Ovary (tissue), 9 donors: ENCODE data around the gene ANO10. TPM values are rescaled to one million over a fixed set of nuclear protein-coding genes. Genes with fewer than 3 reads are reported as not detected.

ENCODE experiments used
- DNase-seq, 5 donors: peaks; one replicate each; pipeline ENCODE4 v3.0.0-alpha.2; 2019 to 2020
- H3K27ac ChIP-seq, 2 donors: fragments of 200-600 bp; one replicate each; pipeline versions ENCODE4 v1.5.1 to v1.8.0; 2019 to 2022
- H3K27me3 ChIP-seq: fragments of 200-600 bp; one replicate; pipeline ENCODE4 v1.8.0; 2022
- H3K36me3 ChIP-seq: fragments of 200-600 bp; sonication (generic); one replicate; pipeline ENCODE4 v1.5.1; 2019
- H3K4me1 ChIP-seq: one replicate; pipeline ENCODE4 v1.8.1; 2013; ENCODE audit warnings: mild to moderate bottlenecking, moderate library complexity; ENCODE audit not compliant: insufficient read depth
- H3K4me3 ChIP-seq: fragments of 200-600 bp; sonication (generic); one replicate; pipeline ENCODE4 v1.5.1; 2017
- H3K9me3 ChIP-seq, 2 donors: fragments of 200-600 bp in 1 of 2; sonication (generic) in 1 of 2; one replicate each; pipeline versions ENCODE4 v1.5.1 to v1.8.1; 2013 to 2019; ENCODE audit warnings: mild to moderate bottlenecking in 1 of 2, moderate library complexity in 1 of 2
- EP300 ChIP-seq: sonication (generic); formaldehyde crosslinking; IDR thresholded peaks from one replicate; pipeline ENCODE4 v1.6.1; 2017; ENCODE audit warnings: antibody characterized with exemption
- POLR2A ChIP-seq: fragments of 450-650 bp; IDR thresholded peaks from one replicate; pipeline ENCODE4 v1.6.1; 2017; ENCODE audit warnings: antibody characterized with exemption, mild to moderate bottlenecking, moderate library complexity
- WGBS, 3 donors: extraction: QIAGEN DNeasy Blood & Tissue Kit in 1 of 3; methylation state at CpG; one replicate each; pipeline versions ENCODE4 v1.1.5 to v1.1.7; 2013 to 2017; 5-methylcytosine and 5-hydroxymethylcytosine counted together
- intact Hi-C, 4 donors: fragments of 100-400 bp; cut with DNase I; formaldehyde crosslinking; loops; one replicate each; pipeline versions ENCODE4 v1.11.0 to v1.15.1; 2022 to 2023
- polyA plus RNA-seq, 2 donors: library from polyadenylated mRNA; stranded (reverse); fragments of 200-250 nt in 1 of 2; fragments of 350-450 nt in 1 of 2; fragmentation: Illumina TruSeq in 1 of 2; extraction: RNeasy Lipid Tissue Mini Kit (QIAGEN cat#74804) in 1 of 2; gene quantifications; one replicate each; pipeline ENCODE4 v1.2.3, GENCODE V29; 2013 to 2014
- total RNA-seq, 7 donors: library from RNA; depleted of rRNA in 2 of 7; stranded (reverse); fragments of >200 nt in 2 of 7; fragmentation: NEBNext Ultra II Directional in 3 of 7; extraction: Animal tissue kit (Norgen Biotek cat#: 25700) in 3 of 7; gene quantifications; one replicate each; pipeline versions ENCODE4 v1.1.0 to v1.2.4, GENCODE V29; 2016 to 2023
- TF ChIP-seq, protein P1 (sequence below), 3 donors: fragments of 450-650 bp in 2 of 3; fragments of 200-600 bp in 1 of 3; IDR thresholded peaks; one replicate each; pipeline versions ENCODE4 v1.5.1 to v1.8.0; 2016 to 2022; ENCODE audit warnings: antibody characterized with exemption in 3 of 3, mild to moderate bottlenecking in 1 of 3
- donor health status: DM: no; HTN: no; CAD: no; lungs with moderate emphysema.
- donor health status: DM: no; HTN: no; CAD: no.
- donor health status: Bipolar disorder and iron deficiency.
- donor health status: DM: yes; HTN: yes; CAD: no.
- donor health status: DM: no; HTN: no; CAD: no.
- donor health status: DM: yes; HTN: yes; CAD: no.

Gene ANO10
- total and polyA plus RNA-seq, 9 donors: 12.2 to 58.7 (median 21.7) TPM

DNA sequence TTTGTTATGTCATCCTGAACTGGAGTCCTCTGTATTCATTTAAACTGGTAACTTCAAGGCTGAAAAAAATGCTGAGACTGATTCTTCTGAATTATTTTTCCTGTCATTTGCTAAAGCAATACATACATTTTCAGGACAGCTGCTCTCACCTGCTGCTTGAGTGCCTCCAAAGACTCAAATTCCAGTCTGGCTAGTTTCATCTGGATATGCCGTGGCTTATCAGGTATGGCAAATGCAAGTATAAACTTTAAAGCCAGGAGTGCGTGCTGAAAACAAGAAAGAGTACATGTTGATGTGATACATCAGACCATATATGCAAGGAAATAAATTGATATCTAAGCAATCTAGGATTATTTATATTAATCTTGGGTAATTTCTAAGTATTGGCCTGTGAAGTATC, 189.3 kb downstream of the ANO10 start:
- H3K4me3 ChIP-seq: no peak overlapping the region
- H3K27me3 ChIP-seq: no peaks in the 10 kb centered on the region
- H3K36me3 ChIP-seq: no peaks in the 10 kb centered on the region
- no peak overlapping the region for H3K27ac ChIP-seq
- TF ChIP-seq EP300 (no peak), POLR2A (no peak)
- TF ChIP-seq, protein P1, sequence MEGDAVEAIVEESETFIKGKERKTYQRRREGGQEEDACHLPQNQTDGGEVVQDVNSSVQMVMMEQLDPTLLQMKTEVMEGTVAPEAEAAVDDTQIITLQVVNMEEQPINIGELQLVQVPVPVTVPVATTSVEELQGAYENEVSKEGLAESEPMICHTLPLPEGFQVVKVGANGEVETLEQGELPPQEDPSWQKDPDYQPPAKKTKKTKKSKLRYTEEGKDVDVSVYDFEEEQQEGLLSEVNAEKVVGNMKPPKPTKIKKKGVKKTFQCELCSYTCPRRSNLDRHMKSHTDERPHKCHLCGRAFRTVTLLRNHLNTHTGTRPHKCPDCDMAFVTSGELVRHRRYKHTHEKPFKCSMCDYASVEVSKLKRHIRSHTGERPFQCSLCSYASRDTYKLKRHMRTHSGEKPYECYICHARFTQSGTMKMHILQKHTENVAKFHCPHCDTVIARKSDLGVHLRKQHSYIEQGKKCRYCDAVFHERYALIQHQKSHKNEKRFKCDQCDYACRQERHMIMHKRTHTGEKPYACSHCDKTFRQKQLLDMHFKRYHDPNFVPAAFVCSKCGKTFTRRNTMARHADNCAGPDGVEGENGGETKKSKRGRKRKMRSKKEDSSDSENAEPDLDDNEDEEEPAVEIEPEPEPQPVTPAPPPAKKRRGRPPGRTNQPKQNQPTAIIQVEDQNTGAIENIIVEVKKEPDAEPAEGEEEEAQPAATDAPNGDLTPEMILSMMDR (IDR thresholded peaks at IDR 0.05): no peak
- H3K4me1 ChIP-seq: no peaks in the 10 kb centered on the region
- DNase-seq: no peak
- intact Hi-C loops: no loop called here
- no peaks in the 10 kb centered on the region for H3K9me3 ChIP-seq
- 38 to 84% (median 60%) methylated on average over 2 of the region's 2 CpGs for WGBS, 3 donors

DNA sequence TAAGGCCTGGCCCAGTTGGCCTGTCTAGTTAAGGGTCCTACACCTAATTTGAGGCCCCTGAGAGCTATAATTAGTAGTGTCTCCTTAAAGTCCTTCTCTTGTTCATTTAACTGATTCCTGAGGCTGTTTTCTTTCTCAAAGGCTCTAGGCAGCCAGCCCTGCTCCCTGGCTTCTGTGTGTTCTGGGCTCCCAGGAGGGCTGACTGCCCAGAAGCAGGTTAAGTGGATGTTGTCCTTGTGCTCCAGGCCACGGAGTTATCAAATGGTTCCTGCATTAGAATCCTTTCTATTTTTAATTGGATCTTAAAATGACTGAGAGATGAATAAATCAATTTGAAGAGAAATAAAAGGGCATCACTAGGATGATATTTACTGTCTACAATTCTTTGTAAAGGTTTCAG, 195.4 kb downstream of the ANO10 start:
- TF ChIP-seq, protein P1 (IDR thresholded peaks at IDR 0.05): no peak
- no peak for TF ChIP-seq EP300
- TF ChIP-seq POLR2A: no peak
- peaks cover 0 to 3% of the 10 kb centered on the region in 2 donors for H3K9me3 ChIP-seq
- no peak for DNase-seq
- peaks cover 4% of the 10 kb centered on the region for H3K4me1 ChIP-seq
- intact Hi-C loops: no loop called here
- H3K27me3 ChIP-seq: no peaks in the 10 kb centered on the region
- WGBS, 3 donors: 27 to 39% (median 39%) methylated on average over 1 of the region's 1 CpG
- no peak overlapping the region for H3K27ac ChIP-seq
- H3K36me3 ChIP-seq: no peaks in the 10 kb centered on the region
- H3K4me3 ChIP-seq: no peak overlapping the region

DNA sequence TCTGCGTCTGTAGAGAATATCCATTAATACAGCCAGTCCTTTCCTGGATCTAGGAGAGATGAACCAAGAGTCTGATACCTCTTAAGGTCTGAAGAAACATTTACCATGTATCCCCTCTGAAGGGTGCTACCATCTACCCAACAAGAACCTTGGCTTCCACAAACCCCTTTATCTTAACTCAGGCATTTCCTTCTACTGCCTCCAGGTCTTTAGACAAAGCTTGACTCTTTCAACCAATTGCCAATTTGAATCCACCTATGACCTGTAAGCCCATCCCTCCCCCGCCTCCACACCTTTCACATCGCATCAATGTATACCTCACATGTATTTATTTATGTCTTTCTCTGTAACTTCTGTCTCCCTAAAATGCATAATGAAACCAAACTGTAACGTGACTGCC, 196.0 kb downstream of the ANO10 start:
- WGBS, 3 donors: 91 to 92% (median 92%) methylated on average over 4 of the region's 4 CpGs
- TF ChIP-seq, protein P1 (IDR thresholded peaks at IDR 0.05): no peak
- no peak for TF ChIP-seq POLR2A
- no peak for TF ChIP-seq EP300
- Histone ChIP-seq H3K27me3 (no peaks in the 10 kb centered on the region), H3K27ac (no peak overlapping the region), H3K4me1 (peaks cover 4% of the 10 kb centered on the region), H3K36me3 (no peaks in the 10 kb centered on the region), H3K9me3 (peaks cover 0 to 3% of the 10 kb centered on the region in 2 donors), H3K4me3 (no peak overlapping the region)
- DNase-seq: no peak
- intact Hi-C loops: no loop called here

DNA sequence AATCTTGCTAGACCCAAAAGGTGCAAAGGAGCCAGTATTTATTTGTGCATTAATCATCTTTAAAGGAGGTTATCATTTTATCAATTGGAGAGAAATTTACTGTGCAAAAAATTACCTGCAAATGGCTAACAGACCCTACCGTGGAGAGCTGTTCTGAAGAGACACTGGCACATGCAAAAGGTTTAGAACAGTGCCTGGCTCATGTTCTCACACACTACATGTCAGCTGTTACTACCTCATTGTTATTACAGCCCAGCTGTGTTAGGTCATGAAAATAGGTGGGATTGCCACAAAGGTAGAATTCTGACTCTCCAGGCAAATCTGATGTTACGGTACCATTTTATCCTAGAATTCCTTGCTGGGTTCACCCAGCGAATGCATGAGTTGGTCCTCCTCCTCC, 198.2 kb downstream of the ANO10 start:
- WGBS, 3 donors: 50 to 75% (median 55%) methylated on average over 3 of the region's 3 CpGs
- no peak overlapping the region for H3K27ac ChIP-seq
- peaks cover 0 to 3% of the 10 kb centered on the region in 2 donors for H3K9me3 ChIP-seq
- DNase-seq: no peak
- no peaks in the 10 kb centered on the region for H3K36me3 ChIP-seq
- TF ChIP-seq POLR2A (no peak), EP300 (no peak)
- TF ChIP-seq, protein P1 (IDR thresholded peaks at IDR 0.05): no peak
- H3K27me3 ChIP-seq: no peaks in the 10 kb centered on the region
- no peak overlapping the region for H3K4me3 ChIP-seq
- intact Hi-C loops: no loop called here
- H3K4me1 ChIP-seq: peaks cover 4% of the 10 kb centered on the region
